ENCODE data around the gene SSX1. TPM values are rescaled to one million over a fixed set of nuclear protein-coding genes. Genes with fewer than 3 reads are reported as not detected.

The SSX1 gene
- total RNA-seq, 2 donors from 2014 or later = not detected

Other genes starting within 250 kb of the SSX1 start
- gene SPACA5, start 248.4 kb upstream of the SSX1 start, total RNA-seq = not detected
- gene ZNF630, start 183.8 kb upstream of the SSX1 start, total RNA-seq = 1 to 10 TPM; 3.2 to 3.7 TPM
- not detected for gene SPACA5B, start 124.8 kb upstream of the SSX1 start, total RNA-seq
- not detected for gene SSX5, start 58.6 kb upstream of the SSX1 start, total RNA-seq
- gene SSX3, start 101.3 kb downstream of the SSX1 start, total RNA-seq = not detected
- gene SSX4, start 128.1 kb downstream of the SSX1 start, total RNA-seq = not detected
- not detected for gene SSX4B, start 156.6 kb downstream of the SSX1 start, total RNA-seq
- 1 to 10 TPM; 3.4 to 4.9 TPM for gene SLC38A5, start 214.9 kb downstream of the SSX1 start, total RNA-seq
- 10 to 100 TPM; 44.7 to 61.0 TPM for gene FTSJ1, start 220.8 kb downstream of the SSX1 start, total RNA-seq

Data from thoracic aorta (tissue), 2 donors.